ENCODE measurements around the gene ATP11A.

- TF ChIP-seq POLR2AphosphoS5 (IDR thresholded peaks at IDR 0.05; ENCODE audit: borderline replicate concordance, low read depth, low read length) (no peak), EZH2 (IDR thresholded peaks at IDR 0.05) (no peak), FOXP2 (optimal IDR thresholded peaks at IDR 0.05; ENCODE audit: control extremely low read depth, extremely low read length, insufficient read depth) (no peak)
Observed at GRCh38 chr13:112669881-112670499, 19.8 kb upstream of the ATP11A start.
